ENCODE measurements around the gene CELF5.
A peak's percentile ranks its signal among the peaks of the same experiment; 100 is the strongest.

Gene CELF5

GRCh38 chr19:3245050-3245449, 20.6 kb downstream of the CELF5 start:
- in situ Hi-C loops (cut with HindIII; ENCODE audit: low pct_unique_long_range_greater_than_20kb, low sequenced_read_pairs), result no loop called here
- no peak for TF ChIP-seq JUND (IDR thresholded peaks at IDR 0.05; ENCODE audit: low read depth)

GRCh38 chr19:3248728-3249326, 24.4 kb downstream of the CELF5 start:
- TF ChIP-seq JUND (IDR thresholded peaks at IDR 0.05; ENCODE audit: low read depth), result no peak
- DNase-seq (ENCODE audit: low read depth in 1 of 2, low spot score in 1 of 2), result no peak
- in situ Hi-C loops (cut with HindIII; ENCODE audit: low pct_unique_long_range_greater_than_20kb, low sequenced_read_pairs), result no loop called here

More at GRCh38 chr19:3245050-3245449, 20.6 kb downstream of the CELF5 start:
- no peak for DNase-seq (ENCODE audit: low read depth in 1 of 2, low spot score in 1 of 2)

DNA sequence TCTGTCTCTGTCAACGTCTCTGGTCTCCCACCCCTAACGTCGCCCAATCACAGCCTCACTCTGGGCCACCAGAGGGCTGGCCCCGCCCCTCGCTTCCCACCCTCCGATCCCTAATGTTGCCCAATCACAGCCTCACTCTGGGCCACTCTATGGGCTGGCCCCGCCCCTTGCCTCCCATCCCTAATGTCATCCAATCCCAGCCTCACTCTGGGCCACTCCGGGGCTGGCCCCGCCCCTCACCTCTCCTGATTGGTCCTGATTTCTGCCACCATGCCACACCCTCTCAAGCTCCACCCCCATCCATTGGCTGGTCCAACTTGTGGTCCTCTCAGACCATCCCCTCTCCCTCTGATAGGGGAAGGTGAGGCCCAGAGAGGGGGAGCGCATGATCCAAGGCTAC, 24.9 kb downstream of the CELF5 start:
- in situ Hi-C loops (cut with HindIII; ENCODE audit: low pct_unique_long_range_greater_than_20kb, low sequenced_read_pairs), result no loop called here
- TF ChIP-seq JUND (IDR thresholded peaks at IDR 0.05; ENCODE audit: low read depth), result no peak
- DNase-seq (ENCODE audit: low read depth in 1 of 2, low spot score in 1 of 2), result peak in 1 of 2 experiments; percentile 90

DNA sequence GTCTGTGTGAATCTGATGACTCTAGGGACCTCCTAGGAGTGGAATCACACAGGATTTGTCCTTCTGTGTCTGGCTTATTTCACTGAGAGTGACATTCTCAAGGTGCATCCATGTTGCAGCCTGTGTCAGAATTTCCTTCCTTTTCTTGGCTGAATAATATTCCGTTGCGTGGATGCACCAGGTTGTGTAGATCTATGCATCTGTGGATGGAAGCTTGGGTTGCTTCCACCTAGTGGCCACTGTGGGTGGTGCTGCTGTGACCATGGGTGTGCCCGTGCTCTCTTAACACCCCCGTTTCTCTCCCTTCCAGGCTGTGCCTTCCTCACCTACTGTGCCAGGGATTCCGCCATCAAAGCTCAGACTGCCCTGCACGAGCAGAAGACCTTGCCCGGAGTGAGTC, 26.2 kb downstream of the CELF5 start:
- DNase-seq (ENCODE audit: low read depth in 1 of 2, low spot score in 1 of 2), result peak in 1 of 2 experiments; percentile 36
- in situ Hi-C loops (cut with HindIII; ENCODE audit: low pct_unique_long_range_greater_than_20kb, low sequenced_read_pairs), result no loop called here
- no peak for TF ChIP-seq JUND (IDR thresholded peaks at IDR 0.05; ENCODE audit: low read depth)

GRCh38 chr19:3251229-3251628, 26.8 kb downstream of the CELF5 start:
- in situ Hi-C loops (cut with HindIII; ENCODE audit: low pct_unique_long_range_greater_than_20kb, low sequenced_read_pairs), result no loop called here
- DNase-seq (ENCODE audit: low read depth in 1 of 2, low spot score in 1 of 2), result no peak
- TF ChIP-seq JUND (IDR thresholded peaks at IDR 0.05; ENCODE audit: low read depth), result no peak

DNA sequence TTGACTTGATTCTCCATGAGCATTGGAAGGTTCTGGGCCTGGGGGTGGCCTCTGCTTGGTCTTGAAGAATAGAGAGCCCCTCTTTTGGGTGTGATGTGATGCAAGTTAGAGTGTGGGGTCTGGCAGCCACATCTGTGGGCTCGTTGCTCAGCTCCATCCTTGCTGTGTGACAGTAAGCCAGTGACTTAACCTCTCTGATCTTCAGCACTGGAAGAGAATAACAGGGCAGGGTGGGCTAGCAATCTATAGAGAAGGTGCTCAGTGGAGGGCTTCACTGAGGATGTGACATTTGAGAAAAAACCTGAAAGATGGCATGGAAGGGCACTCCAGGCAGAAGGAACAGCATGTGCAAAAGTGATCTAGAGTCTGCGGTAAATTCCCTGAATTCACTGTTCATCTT, 28.2 kb downstream of the CELF5 start:
- no peak for DNase-seq (ENCODE audit: low read depth in 1 of 2, low spot score in 1 of 2)
- TF ChIP-seq JUND (IDR thresholded peaks at IDR 0.05; ENCODE audit: low read depth), result no peak
- in situ Hi-C loops (cut with HindIII; ENCODE audit: low pct_unique_long_range_greater_than_20kb, low sequenced_read_pairs), result no loop called here

GRCh38 chr19:3253270-3253669, 28.8 kb downstream of the CELF5 start:
- in situ Hi-C loops (cut with HindIII; ENCODE audit: low pct_unique_long_range_greater_than_20kb, low sequenced_read_pairs), result no loop called here
- DNase-seq (ENCODE audit: low read depth in 1 of 2, low spot score in 1 of 2), result peak in 1 of 2 experiments; percentile 29
- TF ChIP-seq JUND (IDR thresholded peaks at IDR 0.05; ENCODE audit: low read depth), result no peak

GRCh38 chr19:3254520-3254919, 30.1 kb downstream of the CELF5 start:
- no peak for TF ChIP-seq JUND (IDR thresholded peaks at IDR 0.05; ENCODE audit: low read depth)
- DNase-seq (ENCODE audit: low read depth in 1 of 2, low spot score in 1 of 2), result no peak
- in situ Hi-C loops (cut with HindIII; ENCODE audit: low pct_unique_long_range_greater_than_20kb, low sequenced_read_pairs), result no loop called here

GRCh38 chr19:3257071-3257470, 32.6 kb downstream of the CELF5 start:
- in situ Hi-C loops (cut with HindIII; ENCODE audit: low pct_unique_long_range_greater_than_20kb, low sequenced_read_pairs), result no loop called here
- no peak for DNase-seq (ENCODE audit: low read depth in 1 of 2, low spot score in 1 of 2)
- no peak for TF ChIP-seq JUND (IDR thresholded peaks at IDR 0.05; ENCODE audit: low read depth)

DNA sequence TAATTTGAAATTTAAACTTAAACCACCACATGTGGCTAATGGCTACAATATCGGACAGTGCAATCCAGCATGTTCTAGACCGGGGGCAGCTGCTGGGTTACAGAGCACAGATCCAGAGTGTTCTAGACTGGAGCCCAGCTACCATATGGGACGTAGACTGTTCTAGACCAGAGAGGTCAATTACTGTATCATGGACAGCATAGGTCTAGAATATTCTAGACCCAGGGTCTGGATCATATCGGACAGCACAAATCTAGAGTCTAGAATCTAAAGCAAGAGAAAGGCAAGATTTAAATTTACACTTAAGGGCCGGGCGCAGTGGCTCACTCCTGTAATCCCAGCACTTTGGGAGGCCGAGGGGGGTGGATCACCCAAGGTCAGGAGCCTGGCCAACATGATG, 37.9 kb downstream of the CELF5 start:
- DNase-seq (ENCODE audit: low read depth in 1 of 2, low spot score in 1 of 2), result no peak
- no peak for TF ChIP-seq JUND (IDR thresholded peaks at IDR 0.05; ENCODE audit: low read depth)
- in situ Hi-C loops (cut with HindIII; ENCODE audit: low pct_unique_long_range_greater_than_20kb, low sequenced_read_pairs), result no loop called here

DNA sequence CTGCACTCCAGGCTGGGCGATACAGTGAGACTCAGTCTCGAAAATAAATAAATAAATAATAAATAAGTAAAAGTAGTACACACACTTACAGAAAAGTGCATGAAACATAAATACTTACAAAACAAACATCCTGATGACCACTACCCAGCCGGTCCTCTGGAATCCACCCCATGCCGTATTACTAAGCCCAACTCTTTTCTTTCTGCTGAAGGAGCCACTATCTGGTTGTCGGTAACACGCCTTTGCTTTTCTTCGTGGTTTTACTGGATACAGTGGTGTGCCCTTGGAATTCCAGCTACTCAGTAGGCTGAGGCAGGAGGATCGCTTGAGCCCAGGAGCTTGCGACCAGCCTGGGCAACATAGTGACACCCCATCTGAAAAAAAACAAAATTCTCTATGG, 39.4 kb downstream of the CELF5 start:
- in situ Hi-C loops (cut with HindIII; ENCODE audit: low pct_unique_long_range_greater_than_20kb, low sequenced_read_pairs), result no loop called here
- no peak for TF ChIP-seq JUND (IDR thresholded peaks at IDR 0.05; ENCODE audit: low read depth)

DNA sequence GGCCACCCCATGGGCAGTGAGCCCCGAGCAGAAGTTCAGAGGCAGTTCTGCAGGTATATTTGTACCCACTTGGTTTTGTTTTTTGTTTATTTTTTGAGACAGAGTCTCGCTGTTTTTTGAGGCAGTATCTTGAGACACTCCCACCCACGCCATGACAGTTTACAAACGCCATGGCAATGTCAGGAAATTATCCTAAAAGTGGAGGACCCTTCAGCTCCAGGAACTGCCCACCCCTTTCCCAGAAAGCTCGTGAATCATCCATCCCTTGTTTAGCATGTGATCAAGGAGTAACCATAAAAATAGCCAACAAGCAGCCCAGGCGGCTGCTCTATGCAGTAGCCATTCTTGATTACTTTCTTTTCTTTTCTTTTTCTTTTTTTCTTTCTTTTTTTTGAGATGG, 41.0 kb downstream of the CELF5 start:
- in situ Hi-C loops (cut with HindIII; ENCODE audit: low pct_unique_long_range_greater_than_20kb, low sequenced_read_pairs), result no loop called here
- TF ChIP-seq JUND (IDR thresholded peaks at IDR 0.05; ENCODE audit: low read depth), result no peak
- DNase-seq (ENCODE audit: low read depth in 1 of 2, low spot score in 1 of 2), result no peak

More for the DNA sequence above, 39.4 kb downstream of the CELF5 start:
- DNase-seq (ENCODE audit: low read depth in 1 of 2, low spot score in 1 of 2), result no peak

GRCh38 chr19:3266092-3266693, 41.7 kb downstream of the CELF5 start:
- no peak for DNase-seq (ENCODE audit: low read depth in 1 of 2, low spot score in 1 of 2)
- no peak for TF ChIP-seq JUND (IDR thresholded peaks at IDR 0.05; ENCODE audit: low read depth)
- in situ Hi-C loops (cut with HindIII; ENCODE audit: low pct_unique_long_range_greater_than_20kb, low sequenced_read_pairs), result no loop called here

Measured in T47D (cell line).